GM21447 (cell line): ENCODE results near the gene STK39.

Experiments used
- ATAC-seq: cut with Tn5 transposase; IDR thresholded peaks from one replicate; pipeline ENCODE4 v1.9.1; 2021; ENCODE audit not compliant: unreplicated experiment

Gene STK39

GRCh38 chr2:168021800-168022587 lies 225.4 kb downstream of the STK39 start:
- no peak for ATAC-seq

DNA sequence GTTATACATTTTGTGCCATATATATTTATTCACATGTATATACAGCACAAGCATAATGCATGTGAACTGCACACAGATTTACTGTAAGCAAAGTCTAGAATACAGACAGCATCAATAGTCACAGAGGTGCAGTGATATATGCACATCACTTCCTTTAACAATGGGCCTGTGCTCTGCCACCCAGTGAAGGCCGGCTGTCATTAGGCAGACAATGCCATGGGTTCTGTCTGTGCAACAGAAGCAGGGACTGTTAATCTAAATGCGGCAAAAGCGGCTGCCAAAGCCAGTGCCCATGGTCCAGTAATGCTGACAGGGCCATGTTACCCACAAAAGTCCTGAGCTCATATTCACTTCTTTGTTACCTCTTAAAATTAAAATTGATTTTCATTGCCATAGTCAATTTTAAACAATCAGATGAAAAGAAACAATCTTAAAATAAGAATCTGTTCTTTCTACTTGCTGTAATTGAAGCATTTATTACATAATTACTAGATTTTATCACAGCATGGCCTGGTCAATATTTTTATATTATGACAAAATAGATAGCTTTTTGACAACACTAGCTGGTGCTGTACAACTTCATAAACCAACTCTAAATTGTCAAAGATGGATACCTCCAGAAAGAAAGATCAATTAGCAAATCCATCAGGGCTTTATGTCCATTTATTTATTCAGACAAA lies 232.0 kb downstream of the STK39 start:
- no peak for ATAC-seq

DNA sequence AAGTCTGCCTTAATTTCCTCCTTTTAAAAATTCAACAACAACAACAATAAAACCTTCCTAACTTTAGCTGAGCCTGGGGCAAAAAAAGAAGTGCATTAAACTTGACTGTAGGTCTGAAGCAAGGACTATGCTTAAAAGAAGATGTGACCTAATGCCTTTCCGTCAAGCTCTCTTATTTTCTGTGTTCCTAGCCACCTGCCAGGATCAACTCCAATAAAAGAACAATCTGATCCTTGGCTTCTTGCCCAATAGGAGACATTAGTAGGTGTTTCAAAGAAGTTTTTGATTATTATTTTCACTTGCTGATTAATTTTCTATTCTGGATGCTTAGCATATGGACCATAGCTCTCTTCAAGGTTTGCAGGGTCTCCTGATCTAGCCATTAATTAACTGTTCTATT lies 237.5 kb downstream of the STK39 start:
- no peak for ATAC-seq

DNA sequence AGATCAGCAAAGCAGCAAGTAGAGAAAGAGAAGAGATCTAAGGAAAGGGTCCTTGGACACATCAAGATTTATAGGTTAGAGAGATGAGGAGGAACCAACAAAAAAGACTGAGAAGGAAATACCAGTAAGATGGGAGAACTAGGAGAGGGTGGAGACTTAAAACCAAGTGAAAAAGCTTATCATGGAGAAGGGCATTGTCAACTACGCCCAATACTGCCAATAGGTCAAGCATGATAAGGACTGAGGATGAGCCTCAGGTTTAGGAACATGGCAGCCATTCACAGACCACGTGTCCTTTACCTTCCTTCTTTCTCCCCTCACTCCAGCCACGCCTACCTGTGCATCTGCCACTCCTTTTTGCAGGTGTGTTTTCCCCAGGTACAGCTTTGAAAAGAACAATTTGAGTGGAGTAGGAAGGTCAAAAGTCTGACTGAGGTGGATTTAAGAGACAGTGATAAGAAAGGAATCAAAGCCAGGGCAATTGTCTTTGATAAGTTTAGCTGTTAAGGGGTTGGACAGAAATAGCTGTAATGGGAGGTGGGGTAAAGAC lies 238.7 kb downstream of the STK39 start:
- no peak for ATAC-seq

DNA sequence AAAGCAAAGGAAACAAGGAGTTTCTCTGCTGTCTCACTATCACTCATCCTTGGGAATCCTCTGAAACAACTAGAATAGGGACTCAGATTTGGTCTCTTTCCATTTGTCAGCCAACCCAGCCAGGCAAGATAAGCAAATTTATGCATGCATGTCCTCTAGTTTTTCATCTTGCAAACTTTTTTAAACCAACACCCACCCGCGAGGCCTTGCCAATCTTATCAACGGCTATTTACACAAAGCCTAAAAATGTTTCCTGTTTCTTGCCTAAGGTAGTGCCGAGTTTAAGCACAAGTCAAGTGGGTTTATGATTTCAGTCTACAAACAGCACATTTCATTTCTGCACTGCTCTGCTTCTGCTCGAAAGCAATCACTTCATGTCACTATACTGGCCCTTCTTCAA lies 240.9 kb downstream of the STK39 start:
- ATAC-seq: no peak

- no peak for ATAC-seq
Observed at GRCh38 chr2:168005586-168005985, 241.8 kb downstream of the STK39 start.

GRCh38 chr2:168003876-168004275 lies 243.5 kb downstream of the STK39 start:
- ATAC-seq: no peak

- ATAC-seq: no peak
Observed at GRCh38 chr2:168002021-168002553, 245.3 kb downstream of the STK39 start.

DNA sequence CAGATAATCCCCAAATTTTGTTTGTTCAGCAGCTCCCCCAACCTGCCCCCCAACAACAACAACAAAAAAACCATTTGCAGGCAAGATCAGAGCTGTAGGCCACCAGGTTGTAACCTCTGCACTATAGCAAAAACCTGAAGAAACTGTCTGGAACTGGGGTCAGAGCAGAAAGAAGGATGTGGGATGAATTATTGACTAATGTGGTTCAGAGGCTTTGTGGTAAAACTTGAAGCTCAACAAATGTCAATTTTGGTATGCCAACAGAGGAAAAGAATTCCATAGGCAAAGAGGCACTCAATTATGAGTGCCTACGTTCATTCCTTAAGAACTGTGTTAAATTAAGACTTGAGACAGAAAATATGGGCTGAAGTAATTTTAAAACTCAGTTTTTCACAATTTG lies 255.1 kb downstream of the STK39 start:
- ATAC-seq: no peak

GRCh38 chr2:167990062-167990461 lies 257.3 kb downstream of the STK39 start:
- no peak for ATAC-seq

GRCh38 chr2:167988296-167988695 lies 259.1 kb downstream of the STK39 start:
- ATAC-seq: no peak

DNA sequence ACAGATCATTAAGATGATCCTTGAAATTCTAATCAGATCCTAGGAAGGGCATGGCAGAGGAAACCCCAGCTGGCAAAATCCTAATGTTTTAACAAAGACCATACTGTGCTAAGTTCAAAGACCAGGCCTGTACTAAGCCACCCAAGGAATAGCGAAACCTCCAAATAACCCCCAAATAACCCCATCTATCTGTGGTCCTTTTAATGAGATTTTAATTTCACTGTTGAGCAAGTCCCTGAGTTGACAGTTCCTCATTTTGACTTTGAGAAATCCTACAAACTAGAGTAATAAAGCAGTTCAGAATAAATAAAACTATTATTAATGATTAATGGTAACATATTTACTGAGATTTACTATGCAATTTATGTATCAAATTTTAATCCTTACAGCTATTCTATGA lies 259.8 kb downstream of the STK39 start:
- no peak for ATAC-seq

DNA sequence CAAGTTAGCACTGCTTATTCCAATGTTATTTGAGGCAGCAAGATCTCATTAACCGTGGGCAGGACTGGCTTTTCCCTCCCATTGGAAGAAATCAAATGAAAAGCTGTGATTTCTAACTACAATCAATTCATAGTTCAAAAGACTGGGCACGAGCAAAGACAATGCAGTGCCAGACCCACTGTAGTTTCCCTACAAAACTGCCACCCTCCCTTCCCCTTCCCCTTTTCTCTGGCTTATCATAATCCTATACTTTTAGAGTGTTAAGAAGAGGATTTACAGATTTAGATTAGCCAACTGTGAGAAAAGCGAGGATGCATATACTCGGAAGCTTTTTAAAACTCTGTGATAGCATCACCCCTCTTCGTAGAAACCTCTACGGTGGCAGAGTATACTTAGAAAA lies 260.4 kb downstream of the STK39 start:
- ATAC-seq: no peak

- ATAC-seq: no peak
Observed at GRCh38 chr2:167986223-167986622, 261.2 kb downstream of the STK39 start.

DNA sequence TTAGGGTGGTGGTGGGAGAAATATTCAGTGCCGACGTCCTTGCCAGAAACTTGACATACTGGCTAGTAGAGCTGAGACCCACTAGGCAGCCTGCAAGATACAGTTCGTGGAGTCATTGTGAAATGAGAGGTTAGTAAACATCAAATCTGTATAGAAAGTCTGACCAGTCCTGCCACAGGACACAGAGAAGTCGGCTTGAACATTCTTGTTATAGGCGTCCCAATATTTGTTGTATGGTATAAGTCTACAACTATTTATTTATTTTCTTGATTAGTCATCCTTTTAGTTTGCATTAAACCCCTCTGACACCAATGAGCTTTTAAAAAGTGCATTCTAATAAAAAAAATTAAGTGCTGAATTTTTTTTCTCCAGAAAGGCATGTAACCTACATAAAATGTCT lies 265.4 kb downstream of the STK39 start:
- no peak for ATAC-seq

DNA sequence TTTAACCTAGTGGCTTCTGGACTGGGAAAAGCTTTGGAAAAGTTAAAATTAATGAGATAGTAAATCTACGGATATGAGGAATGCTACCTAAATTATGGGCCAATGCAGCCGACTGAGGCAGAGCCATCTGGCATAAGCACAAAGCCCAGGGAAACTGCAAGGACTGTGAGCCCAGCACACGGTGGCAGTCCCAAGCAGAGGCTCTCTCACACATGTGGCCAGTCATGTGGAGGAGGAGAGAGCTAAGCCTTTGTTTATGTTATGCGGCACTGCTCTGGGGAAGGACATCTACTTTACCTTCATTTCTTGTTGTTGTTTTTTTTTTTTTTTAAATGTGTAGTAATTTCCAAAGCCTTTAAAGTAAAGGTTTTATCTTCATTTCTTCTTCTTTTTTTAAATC lies 267.0 kb downstream of the STK39 start:
- no peak for ATAC-seq

DNA sequence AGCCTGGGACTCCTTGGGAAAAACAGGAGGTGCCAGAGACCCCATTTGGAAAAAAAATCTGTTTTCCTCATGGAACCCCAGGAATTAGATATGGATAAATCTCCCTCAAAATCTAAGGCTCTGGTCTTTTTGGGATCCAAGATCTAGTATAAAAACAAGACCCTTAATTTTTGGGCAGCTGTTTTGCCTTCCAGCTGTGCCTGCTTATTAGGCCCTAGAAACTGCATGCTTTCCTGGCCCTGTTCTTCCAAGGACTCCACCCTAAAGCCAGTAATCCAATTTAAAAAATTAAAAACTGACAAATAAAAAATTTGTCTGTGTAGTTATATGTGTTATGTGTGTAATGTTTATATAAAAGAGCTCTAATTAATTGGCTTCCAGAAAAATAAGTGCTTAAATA lies 274.6 kb downstream of the STK39 start:
- ATAC-seq: no peak

DNA sequence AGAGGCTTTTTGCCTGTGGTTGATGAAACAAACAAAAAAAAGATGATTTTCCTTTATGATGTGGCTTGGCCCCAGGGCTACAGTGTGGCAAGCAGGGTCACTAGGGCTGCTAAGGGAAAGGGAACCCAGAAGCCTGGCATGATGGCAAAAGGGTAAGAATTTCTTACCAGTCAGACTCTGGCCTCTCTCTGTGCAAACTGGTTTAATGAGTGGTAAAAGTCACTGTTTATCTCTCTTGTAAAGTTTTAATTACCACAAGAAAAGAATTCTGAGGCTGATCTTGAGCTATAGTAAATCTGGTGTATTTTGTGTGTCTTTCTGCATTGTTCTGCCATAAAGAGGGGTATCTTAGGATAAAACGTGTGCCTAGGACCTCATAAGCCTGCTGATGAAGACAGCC lies 275.4 kb downstream of the STK39 start:
- ATAC-seq: no peak

GRCh38 chr2:167966937-167967913 lies 280.2 kb downstream of the STK39 start:
- no peak for ATAC-seq

- no peak for ATAC-seq
Observed at GRCh38 chr2:167965907-167966761, 281.3 kb downstream of the STK39 start.
